Measurements from ENCODE around the gene SLC39A11.
"Not testable (repeated sequence)": the region's sequence is repeated elsewhere in the genome, so short reads cannot be mapped to it uniquely, and the experiment has no call there.

Gene SLC39A11

DNA sequence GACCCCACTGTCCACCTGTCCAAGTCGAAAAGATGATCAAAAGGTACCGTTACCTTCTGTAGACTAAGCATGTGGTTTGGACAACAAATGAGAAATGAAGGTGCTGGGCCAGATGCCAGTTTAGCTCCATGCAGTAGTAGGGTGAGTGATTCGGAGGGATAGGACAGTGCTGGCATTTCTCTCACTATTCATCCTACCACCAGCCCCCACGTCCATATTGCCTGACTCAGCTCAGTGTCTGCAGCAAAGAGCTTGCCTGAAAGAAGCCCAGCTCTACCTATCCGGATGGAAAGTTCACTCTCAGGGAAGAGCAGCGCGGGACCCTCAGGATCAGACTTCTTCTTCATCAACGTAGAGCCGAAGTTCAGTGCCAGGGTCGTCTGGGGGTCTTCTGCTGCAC is 145.0 kb downstream of the SLC39A11 start:
- no peak for DNase-seq (ENCODE audit: low read depth)

DNA sequence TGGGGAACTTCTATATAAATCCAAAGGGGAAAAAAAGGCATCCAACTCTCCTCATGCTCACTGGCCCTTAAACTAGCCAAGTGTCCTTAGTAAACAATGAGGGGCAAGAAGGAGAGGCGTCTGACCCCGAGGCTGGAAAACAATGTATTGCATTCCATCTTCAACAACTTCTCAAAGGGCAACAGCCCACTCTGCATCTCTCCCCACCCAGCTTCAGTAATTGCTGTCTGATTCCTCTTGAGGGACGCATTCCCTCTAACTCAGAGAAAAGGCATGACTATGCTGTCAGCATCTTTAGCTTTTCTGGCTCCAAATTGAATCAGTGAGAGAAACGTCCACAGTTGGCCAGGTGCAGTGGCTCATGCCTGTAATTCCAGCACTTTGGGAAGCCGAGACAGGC is 145.8 kb downstream of the SLC39A11 start:
- no peak for DNase-seq (ENCODE audit: low read depth)

DNA sequence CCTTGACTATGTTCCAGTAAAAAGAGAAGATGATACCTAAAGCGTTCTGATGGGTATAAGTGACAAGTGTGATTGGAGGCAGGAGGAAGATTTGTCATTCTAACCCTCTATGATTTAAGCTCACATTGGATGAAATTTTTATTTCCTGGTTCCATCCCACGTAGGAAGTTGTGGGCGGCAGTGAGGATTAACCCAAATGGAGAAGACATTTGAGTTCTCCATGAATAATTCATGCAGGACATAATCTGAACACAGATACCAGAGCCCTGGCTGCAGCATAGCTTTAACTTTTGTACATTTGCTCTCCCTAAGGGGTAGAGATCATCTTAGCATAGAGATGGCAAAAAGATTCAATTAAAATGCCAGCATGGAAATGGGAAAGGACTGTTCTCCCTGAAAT is 146.3 kb downstream of the SLC39A11 start:
- no peak for DNase-seq (ENCODE audit: low read depth)

DNA sequence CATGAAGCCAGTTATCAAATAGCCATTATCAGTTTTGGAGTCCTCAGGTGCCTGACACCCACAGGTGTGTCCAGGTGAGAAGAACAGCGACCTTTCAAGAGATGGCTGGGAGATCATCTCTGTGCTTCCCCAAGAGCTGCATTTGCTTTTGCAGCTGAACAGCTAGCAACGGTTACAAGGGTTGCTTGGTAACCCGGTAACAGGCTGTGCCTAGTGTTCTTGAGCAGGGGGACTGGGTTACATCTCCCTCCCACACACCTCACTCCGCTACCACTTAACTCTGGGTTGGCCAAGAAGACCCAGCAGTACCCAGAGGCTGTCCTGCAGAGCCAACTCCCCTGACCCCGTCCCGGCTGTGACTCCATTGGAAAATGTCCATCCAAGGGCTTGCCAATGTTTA is 147.0 kb downstream of the SLC39A11 start:
- no peak for DNase-seq (ENCODE audit: low read depth)

DNA sequence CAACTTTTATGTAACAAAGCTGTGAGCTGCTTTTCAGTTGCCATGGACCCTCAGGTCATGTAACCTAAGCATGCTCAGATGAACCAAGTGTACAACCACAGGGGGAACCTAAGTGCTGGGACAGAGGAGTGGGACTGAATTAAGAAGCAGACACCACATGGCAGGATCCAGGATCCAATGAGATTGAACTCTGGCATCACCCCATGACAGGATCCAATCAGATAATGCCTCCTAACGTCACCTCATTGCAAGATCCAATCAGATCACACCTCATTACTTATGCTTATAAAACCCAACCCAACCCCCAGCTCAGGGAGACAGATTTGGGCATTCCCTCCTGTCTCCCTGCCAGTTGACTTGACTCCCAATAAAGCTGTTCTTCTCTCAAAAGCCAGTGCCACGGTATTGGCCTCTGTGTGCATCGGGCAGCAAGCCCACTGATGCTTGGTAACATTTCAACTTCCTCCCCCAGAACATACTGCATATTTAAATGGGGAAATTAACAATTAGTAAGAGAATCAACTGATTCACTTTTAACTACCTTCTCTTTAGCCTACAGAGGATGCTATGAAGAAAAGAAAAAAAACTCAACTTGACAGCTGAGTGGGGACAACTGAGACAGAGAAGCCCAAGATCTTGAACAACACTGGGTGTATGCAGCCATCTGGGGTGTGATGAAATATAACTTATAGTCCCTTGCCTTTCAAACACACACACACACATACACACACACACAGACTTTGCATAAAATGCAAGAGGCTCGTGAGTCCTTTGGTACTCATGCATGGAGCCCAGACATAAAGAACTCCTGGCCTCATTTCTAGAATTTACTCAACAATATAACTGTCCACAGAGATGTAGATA is 148.4 kb downstream of the SLC39A11 start:
- DNase-seq (ENCODE audit: low read depth): no peak

DNA sequence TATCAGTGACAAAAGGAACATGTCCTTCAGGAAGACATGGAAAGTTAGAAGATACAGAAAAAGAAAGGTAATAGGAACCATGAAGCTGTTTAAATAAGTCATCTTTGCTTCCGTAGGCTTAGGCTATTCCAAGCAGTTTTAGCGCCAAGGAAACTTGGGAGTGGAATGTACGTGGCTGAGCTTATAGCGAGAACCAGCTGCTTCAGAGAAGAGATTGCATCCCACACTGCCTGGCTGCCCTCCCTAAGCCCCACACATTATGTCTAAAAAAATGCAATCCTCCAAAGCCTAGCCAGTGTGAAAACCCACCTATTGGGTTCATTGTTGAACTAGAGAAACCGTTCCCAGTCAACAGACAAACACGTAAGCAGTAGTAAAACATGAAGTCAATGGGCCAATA is 149.9 kb downstream of the SLC39A11 start:
- DNase-seq (ENCODE audit: low read depth): no peak

DNA sequence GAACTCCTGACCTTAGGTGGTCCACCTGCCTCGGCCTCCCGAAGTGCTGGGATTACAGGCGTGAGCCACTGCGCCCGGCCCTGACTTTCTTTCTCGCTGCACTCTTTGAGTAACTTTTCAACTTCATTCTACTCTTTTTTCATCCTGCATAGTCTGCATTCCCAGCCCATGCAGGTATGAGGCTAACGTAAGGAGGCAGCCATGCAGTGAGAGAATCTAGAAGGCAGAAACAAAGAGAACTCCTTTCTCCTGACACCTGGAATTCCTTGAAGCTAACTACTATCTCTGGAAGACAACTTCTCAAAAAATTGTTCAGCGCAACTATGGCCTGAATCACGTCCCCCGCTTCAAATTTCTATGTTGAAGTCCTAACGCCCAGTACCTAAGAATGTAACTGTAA is 152.0 kb downstream of the SLC39A11 start:
- no peak for DNase-seq (ENCODE audit: low read depth)

DNA sequence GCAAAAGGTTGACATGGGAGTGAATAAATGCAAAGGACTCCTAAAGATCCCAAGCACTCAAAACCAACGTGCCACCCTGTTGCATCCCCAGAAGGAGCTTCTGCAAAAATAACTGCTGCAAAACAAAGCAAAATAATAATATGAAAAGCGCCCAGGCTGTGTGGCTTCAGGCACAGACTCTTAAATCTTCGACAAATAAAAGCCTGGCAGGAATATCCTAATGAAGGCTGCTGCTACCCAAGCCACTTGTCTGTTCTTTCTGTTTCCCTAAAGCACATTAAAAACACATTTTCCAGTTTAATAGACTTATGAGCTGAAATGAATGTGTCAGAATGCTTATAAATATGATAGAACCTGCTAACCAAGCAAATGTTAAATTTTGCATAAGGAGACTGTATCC is 154.0 kb downstream of the SLC39A11 start:
- DNase-seq (ENCODE audit: low read depth): no peak

DNA sequence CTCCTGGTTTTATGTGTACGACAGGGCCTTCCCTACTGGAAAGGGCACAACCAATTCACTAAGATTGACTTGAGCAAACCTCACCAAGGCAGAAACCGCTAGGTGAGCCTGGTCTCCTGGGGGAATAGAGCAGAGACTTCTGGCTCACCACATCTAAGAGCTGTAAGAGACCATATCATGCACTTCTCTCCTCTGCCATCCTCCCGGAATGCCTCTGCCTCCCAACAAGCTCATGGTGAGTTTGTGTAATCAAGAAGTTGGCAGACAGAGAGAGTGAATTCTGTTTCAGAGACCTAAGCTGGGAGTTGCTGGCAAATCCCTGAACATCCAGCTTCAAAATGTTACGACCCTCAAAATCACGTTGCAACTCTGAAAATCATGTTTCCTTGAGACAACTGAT is 154.8 kb downstream of the SLC39A11 start:
- DNase-seq (ENCODE audit: low read depth): no peak

DNA sequence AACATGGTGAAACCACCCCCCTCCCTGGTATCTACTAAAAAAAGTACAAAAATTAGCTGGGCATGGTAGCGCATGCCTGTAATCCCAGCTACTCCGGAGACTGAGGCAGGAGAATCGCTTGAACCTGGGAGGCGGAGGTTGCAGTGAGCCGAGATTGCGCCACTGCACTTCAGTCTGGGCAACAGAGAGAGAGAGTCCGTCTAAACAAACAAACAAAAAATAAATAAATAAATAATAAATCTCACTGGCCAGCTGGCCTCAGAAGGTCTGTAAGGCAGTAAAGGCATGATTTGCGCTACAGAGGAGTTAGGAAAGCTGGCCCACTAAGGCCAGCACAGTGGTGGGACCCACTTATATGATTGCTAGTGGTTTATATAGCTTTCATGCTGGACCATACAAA is 155.2 kb downstream of the SLC39A11 start:
- not testable (repeated sequence) for DNase-seq (ENCODE audit: low read depth)

DNA sequence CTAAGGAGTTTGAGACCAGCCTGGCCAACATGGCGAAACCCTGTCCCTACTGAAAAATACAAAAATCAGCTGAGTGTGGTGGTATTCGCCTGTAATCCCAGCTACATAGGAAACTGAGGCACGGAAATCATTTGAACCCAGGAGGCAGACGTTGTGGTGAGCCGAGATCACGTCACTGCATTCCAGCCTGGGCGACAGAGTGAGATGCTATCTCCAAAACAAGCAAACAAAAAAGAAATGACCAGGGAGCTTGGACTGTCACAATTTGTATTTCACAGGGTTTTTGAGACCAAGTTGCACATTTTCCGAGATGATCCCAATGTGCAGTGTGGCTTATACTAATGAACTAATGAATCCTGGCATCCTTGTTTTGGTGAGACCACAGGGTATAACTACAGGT is 156.5 kb downstream of the SLC39A11 start:
- DNase-seq (ENCODE audit: low read depth): no peak

DNA sequence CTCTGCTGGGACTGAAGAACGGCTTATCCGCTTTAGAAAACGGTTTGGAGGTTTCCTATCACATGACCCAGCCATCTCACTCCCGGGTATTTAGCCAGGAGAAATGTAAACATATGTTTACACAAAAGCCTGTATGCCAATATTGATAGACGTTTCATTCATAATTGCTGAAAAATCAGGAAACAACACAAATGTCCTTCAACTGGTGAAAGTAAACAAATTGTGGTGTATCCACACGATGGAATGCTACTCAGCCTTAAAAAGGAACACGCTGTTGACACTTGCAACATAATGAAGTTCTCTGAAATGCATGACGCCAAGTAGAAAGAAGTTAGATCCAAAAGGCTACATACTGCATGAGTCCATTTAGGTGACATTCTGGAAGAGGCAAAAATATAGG is 157.6 kb downstream of the SLC39A11 start:
- no peak for DNase-seq (ENCODE audit: low read depth)

DNA sequence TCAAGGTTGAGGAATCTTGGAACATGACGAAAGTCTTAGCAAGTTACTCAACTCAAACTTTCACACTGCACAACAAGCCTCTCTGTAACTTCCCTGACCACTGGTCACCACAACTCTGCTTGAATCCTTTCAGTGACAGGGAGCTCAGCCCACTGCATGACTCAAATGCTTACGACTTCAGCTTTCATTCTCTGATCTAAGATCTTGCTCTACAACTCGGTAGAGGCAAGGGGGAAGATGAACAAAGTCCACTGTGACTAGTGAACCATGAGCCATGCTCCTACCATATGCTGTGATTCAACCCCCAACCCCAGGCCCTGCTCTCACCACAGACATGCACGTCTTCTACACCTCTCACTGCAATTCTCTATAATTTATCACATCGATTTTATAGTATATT is 160.9 kb downstream of the SLC39A11 start:
- no peak for DNase-seq (ENCODE audit: low read depth)

DNA sequence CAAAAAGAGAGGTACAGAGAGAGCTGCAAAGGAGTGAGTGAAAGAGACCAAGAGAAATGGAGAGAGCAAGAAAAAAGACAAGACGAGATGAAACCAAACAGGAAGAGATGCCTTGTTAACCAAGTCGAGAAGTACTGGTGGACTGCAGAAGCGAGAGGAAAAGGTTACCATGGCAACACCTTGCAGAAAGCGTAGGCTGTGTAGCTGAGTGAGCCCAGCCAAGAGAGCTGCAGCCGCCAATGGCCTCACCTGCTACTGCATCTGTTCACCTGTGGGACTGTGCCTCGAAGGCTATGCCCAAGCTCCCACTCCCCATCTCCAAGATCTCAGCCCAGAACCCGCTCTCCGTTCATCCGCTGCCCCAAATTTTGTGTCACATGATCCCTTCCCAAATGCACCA is 161.3 kb downstream of the SLC39A11 start:
- DNase-seq (ENCODE audit: low read depth): no peak

DNA sequence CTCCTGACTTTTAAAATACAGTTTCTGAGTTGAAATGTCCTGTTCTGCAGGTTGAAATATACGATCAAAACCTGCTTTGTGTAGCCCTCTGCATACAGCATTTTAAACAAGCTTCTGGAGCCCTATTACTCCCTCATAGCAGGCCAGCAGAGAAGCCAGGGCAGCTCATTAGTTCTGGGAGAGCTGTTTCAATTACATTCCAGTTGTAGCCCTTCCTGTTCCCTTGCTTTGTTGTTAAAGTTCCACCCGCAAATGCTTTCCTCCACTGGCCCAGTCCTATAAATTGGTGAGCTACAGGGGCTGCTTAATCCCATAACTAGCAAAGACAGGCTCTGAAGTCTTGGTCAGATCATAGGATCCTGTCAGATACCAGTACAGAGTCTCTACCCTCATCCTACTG is 162.5 kb downstream of the SLC39A11 start:
- no peak for DNase-seq (ENCODE audit: low read depth)

DNA sequence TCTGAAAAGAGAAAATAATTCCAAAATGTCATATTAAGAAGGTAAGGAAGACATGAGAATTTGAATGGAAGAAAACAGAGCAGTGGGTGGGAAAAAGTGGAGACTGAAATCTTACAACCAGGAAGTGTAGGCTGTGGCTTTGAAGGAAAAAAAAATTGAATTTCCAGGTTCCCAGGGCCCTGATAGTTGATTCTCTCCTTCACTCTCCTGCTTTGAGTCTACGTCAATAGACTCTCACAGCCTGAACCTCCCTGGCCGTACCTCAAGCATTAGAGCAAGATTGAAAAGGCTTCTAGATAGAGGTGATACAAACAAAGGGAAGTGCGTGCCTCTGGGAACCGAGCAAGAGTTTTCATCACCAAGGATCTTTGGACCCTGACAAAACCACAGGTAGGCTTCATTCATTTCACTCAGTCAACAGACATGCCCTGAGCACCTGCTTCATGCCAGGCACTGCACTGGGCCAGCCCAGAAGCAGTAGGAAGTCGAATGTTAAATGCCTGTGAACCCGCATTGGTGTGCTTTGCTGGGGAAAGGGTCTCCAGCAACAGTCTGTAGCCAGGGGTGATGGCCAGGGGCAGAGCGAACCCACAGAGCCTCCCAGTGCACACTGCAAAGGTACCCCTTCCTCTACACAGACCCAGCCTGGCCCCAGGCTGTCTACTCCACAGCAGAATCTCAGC is 163.9 kb downstream of the SLC39A11 start:
- DNase-seq (ENCODE audit: low read depth): no peak

DNA sequence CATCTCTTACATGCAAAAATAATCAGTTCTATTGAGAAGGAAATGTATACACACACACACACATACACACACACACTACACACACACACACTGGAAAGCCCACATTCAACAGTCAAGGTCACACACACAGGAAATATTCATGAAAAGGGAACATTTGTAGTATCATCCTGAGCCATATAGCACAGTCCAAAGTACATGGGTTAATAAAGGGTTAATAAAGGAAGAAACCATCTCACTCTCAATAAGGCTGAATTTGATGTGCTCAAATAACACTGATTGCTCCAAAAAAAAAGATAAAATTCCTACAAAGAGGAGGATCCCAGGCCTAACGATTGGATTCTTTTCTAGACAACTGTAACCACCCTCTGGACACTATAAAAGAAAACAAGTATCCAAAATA is 164.7 kb downstream of the SLC39A11 start:
- no peak for DNase-seq (ENCODE audit: low read depth)

DNA sequence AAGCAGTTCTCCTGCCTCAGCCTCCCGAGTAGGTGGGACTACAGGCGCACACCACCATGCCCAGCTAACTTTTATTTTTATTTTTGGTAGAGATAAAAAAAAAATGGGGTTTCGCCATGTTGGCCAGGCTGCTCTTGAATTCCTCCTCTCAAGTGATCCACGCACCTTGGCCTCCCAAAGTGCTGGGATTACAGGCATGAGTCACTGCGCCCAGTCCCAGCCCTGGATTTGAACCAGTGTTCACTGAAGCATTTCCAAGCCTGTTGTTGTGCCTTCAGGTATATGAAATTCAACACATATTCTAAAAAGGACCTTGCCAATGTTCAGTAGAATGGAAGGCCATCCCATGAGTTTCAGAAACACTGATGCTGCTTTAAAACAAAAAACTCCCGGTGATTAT is 165.3 kb downstream of the SLC39A11 start:
- DNase-seq (ENCODE audit: low read depth): no peak

DNA sequence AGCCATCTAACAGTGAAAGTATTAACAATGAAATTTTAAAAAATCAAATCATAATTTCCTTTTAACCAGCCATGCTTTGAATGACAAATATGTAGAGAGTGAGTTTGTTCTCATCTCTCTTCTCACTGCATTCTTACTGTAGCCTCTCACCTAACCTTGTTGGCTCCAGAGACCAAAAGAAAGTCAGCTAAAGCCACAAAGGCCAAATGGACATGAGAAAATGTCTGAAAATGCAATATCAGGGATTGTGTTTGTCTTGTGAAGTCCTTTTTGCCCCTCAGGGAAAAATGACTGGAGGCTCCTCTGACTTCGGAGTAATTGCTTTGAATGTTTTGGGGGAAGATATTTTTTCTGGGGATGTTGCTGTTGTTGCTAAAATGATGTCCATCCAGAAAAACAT is 166.3 kb downstream of the SLC39A11 start:
- no peak for DNase-seq (ENCODE audit: low read depth)

DNA sequence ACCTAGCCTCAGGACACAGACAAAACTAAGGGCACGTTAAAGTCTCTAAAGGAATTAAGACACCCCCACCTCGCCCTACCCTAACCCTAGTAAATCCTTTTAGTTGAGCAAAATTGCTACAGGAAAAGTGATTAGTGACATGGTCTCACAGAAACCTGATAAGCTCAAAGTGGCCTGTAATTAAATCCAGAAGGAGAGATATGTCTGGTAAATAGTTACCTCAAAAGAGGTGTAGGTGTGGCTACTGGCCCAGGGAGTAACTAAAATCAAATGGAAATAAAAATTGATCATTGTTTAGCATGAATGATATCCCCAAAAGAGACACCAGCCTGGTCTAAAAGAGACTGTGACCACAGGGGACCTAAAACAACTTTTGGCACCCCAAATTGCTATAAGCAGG is 168.3 kb downstream of the SLC39A11 start:
- no peak for DNase-seq (ENCODE audit: low read depth)

DNA sequence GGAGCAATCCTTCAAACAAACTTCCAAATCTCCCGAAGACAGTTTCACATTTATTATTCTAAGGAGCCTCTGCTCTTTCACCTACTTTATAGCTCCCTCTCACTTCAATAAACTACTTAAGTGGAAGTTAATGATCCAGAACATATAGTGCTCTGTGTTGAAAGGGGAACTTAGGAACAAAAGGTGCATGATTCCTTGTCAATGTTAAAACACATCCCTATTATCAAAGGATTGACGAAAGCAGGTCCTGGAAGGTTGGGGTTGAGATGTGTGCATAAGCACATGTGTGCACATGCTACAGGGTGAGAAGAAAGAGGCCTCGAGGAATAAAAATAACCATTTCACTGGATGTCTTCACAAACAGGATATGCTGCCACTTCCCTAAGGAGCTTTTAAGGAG is 170.3 kb downstream of the SLC39A11 start:
- DNase-seq (ENCODE audit: low read depth): no peak

DNA sequence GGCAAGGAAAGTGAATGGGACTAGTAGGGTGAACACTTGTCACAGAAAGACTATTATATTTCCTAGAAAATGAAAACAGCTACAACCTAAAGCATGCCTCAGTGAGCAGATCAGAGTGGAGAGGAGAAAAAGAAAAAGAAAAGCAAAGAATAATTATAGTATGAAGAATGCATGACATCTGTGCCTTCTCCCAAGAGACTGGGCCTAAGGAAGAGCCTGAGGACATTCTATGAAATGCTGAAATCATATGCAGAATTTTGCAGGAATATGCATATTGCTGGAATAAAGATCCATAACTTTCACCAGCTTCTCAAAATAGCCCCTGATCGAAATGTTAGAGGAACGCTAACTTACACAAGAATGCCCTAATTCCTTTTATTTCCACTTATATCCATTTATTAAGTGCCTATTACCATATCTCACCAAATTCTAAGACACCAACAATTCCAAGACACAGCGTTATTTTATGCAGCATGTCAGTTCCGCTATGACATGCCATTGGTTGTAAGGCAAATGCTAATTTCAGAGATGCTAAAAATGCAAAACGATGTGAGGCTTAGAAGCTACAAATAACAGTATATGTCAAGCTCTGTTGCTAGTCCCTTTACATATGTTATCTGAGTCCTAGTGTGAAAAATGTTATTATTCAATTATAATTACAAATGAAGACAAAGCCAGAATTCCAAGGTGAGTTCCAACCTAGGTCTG is 171.0 kb downstream of the SLC39A11 start:
- DNase-seq (ENCODE audit: low read depth): no peak

DNA sequence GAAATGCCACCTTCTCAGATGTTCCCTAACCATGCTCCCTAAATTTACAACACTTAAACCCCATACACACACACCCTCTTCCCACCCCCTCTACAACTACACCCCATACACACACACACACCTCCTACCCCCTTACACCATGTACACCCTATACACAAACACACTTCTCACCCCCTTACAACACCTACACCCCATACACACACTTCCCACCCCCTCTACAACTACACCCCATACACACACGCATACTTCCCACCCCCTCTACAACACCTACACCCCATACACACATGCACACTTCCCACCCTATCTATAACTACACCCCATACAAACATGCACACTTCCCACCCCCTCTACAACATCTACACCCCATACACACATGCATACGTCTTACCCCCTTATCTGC is 172.0 kb downstream of the SLC39A11 start:
- DNase-seq (ENCODE audit: low read depth): no peak
